Right forelimb (tissue), 1 donor: ENCODE data around the gene CD276.
"Not testable (repeated sequence)": the region's sequence is repeated elsewhere in the genome, so short reads cannot be mapped to it uniquely, and the experiment has no call there.

Experiments
- DNase-seq: peaks from one replicate; pipeline ENCODE4 v3.0.0-alpha.2; 2018

CD276 gene

DNA sequence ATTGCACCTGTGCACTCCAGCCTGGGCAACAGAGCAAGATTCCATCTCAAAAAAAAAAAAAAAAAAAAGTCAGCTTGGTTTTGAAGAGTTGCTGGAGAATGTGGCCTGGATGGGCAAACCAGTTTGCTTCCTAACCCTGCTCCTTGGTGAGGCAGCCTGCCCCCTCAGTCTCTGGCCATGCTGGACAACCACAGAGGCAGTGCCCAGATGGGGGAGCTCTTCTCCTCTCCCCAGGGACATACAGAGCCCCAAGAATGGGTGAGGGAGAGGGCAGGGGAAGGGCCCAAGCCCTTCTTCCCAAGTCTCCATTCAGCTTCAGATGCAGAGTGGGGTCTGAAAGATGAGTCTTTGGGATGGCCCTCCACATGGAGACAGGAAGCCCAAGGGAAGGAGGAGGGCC is 27.9 kb downstream of the CD276 start:
- no peak for DNase-seq

DNA sequence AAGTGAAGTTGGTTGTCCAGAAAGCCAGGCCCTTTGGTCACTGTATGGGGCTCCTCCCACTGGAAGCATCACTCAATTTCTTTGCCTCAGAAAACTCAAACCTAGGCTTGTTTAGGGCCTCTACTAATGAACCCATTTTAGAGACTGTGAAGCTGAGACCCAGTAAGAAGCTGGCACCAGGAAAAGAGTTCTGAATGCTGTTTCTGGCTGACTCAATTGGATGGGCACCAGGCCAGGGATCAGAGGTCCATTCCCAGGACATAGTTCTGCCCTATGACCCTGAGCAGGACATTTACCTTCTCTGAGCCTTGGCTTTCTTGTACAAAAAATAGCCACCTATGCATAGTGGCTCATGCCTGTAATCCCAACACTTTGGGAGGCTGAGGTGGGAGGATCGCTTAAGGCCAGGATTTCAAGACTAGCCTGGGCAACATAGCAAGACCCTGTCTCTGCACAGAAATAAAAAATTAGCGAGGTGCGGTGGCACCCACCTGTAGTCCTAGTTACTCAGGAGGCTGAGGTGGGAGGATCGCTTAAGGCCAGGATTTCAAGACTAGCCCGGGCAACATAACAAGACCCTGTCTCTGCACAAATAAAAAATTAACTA is 30.6 kb downstream of the CD276 start:
- no peak for DNase-seq

DNA sequence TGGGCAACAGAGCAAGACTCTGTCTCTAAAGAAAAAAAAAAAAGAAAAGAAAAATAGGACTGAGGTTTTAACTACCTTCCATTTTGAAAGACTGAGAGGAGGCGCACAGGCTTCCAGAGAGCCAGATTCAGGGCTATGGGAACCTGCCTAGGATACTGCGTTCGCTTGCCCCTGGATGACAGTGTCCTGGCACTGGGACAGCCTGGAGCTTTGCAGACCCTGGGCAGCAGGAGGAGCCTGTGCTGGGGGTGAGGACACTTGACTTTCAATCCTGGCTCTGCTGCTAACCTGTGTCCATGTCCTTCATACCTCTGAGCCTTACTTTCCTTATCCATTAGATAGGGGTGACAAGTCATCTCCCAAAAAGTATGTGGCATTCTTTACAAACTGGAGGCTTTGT is 31.2 kb downstream of the CD276 start:
- no peak for DNase-seq

DNA sequence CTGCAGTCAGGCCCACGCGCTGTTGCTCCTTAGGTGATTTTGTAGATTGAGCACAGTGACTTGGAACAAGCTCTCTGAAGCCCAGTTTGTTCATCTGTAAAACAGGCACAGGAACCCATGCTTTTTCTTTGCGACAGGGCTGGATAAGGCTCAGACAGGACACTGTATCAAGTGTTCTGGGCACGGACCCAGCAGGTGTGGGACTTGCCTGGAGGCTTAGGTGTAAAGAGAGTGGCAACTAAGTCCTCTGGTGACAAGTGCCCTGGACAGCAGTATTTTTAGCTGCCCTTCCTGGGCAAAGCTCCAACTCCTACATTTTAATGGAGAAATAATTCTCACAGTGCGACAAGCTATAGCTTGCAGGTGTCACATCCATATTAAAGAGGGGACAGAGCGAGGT is 32.2 kb downstream of the CD276 start:
- DNase-seq = no peak

DNA sequence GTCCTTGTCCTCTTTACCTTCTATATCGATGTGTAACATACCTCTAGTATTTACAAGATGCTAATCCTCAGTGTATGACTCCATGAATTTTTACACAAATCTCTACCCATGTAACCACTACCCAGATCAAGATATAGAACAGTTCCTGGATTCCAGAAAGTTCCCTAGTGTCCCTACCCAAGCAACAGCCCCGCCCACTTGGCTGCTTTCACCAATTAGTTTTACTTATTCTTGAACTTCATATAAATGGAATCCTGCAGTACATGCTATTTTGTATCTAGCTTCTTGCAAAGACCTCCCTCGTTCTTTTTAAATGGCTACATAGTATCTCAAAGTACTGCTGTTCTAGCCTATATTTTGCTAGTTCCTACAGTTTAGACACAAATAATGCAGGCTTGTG is 33.0 kb downstream of the CD276 start:
- DNase-seq = no peak

DNA sequence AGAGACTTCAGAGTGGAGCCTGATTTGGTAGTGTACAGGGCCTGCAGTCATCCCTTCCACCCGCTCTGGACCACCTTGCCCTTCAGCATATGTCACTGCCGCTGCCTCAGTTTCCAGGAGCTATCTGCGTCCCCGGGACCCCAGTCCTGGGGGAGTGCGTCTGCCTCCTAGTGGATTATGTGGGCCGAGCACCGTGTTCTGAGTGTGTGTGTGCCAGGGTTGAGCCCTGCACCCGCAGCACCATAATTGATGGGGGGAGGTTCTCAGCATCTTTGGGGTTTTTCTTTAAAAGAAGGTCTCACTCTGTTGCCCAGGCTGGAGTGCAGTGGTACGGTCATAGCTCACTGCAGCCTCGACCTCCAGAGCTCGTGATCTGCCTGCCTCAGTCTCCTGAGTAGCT is 33.6 kb downstream of the CD276 start:
- no peak for DNase-seq

DNA sequence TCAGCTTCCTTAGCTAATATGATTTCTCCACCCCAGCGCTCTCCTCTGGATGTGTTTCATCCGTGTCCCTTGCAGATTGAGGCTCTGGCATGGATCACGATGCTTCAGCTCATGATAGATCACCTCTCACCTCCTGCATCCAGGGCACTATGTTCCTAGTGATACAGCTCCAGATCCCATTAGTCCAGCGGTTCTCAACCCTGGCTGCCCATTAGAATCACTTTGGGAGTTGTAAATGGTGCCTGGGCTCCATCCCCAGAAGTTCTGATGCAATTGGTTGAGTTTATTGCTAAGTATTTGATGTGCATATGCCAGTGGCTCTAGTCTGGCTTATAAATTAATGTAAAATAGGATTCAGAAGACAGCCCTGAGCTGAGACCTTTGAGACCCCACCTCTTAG is 34.5 kb downstream of the CD276 start:
- no peak for DNase-seq

DNA sequence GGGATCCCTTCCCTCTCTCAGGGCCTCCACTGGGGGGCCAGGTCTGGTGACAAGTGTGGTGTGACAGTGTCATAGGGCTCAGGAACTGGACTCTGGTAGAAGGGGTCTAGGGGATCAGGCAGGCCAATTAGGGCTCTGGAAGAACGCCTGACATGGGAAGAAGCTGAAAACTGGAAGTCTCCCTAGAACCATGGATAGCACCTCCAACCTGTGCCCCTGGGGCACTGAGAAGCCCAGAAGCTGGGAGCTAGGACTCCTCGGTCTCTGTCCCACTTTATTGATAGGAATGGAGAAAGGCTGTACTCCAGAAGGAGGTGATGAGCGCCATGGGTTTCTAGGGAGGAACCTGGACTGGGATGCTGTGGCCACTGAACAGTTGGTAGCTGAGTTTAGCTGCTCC is 38.2 kb downstream of the CD276 start:
- DNase-seq = no peak

DNA sequence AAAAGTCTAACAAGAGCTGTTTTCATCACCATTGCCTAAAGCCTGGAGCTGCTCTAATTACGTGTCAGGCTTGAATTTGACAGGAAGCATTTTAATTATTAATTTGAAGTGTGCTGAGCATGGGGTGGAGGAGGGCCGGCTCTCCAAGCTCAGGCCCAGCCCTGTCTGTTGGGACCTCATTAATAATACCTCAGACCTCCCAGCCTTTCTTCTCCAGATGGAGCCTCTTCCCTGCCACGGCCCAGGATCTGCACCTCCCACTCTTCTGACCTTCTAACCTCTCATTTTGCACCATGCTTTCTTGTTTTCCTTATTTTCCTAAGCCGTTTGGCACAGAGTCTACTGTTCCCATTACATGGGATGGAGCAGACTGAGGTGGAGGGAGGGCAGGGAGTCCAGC is 39.0 kb downstream of the CD276 start:
- no peak for DNase-seq

DNA sequence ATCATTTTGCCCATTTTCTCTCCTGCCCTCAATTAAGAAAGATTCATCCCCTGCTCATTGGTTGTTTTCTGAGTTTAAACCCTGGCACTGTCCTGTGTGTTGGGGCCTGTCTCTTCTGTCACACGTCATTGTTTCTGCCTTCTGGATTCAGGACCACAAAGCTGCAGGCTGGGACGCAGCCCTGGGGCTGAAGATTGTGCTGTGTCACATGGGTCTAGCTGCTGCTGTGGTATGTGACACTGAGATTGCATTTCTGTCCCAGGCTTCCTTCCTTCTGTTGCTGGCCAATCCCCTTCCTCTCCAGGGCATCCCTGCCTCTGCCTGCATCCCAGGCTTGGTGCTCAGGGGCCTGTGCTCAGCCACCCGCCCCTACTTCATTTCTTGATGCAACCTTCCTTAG is 40.0 kb downstream of the CD276 start:
- DNase-seq = no peak

DNA sequence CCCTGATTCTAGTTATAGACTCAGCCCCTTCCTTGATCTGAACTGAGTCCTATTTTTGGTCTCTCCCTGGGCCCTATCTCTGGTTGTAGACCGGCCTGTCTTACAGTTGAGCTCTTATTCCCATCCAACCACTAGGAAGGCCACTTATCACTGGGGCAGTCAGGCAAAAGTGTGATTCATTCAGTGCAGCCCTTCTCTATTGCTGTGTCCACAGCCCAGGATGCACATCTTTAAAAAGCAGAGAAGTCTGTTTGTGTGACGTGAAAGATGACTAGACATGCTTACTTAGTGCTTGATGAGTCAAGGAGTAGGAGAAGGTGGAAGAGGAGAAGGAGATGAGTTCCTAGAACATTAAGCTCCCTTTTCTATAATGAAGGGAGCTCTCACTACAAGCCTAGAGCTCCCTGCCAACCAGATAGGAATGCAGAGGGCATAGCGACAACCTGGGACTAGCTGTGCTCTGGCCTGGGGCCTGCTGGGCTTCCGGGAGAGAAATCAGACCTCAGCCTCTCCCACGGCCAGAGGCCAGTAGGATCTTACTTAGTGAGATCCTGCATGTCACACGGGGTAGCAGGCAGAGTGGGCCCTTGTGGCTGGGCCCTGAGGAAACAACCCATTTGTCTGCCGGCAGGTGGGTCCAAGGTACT is 43.3 kb downstream of the CD276 start:
- DNase-seq = no peak

DNA sequence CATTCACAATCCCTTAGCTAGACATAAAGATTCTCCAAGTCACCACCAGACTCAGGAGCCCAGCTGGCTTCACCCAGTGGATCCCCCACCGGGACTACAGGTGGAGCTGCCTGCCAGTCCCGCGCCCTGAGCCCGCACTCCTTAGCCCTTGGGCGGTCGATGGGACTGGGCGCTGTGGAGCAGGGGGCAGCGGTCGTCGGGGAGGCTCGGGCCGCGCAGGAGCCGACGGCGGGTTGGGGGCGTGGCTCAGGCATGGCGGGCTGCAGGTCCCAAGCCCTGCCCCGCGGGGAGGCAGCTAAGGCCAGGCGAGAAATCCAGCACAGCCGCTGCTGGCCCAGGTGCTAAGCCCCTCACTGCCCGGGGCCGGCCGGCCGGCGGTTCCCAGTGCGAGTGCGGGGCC is 47.9 kb downstream of the CD276 start:
- not testable (repeated sequence) for DNase-seq

DNA sequence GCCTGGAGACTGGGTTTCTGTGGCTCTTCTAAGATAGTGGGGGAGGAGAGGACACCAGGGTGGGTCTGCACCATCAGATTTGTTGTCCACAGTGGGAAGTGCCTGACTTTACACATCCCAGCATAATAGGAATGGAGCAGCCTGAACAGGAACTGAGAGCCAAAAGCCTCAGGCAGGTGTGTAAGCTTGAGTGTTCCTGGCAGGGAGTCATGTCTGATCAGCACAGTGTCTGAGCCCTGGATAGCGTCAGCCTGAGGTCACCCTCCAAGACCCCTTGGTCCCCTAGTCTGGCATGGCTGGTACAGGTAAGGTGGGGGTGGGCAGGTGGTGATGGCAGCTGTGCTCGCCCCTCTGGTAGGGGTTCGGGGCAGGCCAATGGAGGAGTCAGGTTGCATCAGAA is 48.7 kb downstream of the CD276 start:
- DNase-seq = no peak

DNA sequence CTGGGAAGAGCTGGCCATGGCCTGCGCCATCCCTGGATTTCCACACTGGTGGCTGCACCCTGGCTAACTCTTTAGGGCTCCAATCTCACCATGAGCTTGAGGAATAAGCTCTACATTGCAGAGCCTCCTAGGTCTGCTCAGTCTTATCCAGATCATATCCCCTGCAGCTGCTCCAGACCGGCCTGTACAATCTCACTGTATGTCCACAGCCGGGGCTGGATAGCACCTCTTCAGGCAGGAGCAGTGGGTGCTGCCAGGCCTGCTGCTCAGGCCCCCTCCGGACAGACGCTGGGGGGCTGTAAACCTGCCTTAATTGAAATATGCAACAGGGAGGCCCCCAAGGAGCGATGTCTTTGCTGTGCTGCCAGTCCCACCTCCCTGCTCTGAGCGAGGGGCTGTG is 53.4 kb downstream of the CD276 start:
- no peak for DNase-seq

DNA sequence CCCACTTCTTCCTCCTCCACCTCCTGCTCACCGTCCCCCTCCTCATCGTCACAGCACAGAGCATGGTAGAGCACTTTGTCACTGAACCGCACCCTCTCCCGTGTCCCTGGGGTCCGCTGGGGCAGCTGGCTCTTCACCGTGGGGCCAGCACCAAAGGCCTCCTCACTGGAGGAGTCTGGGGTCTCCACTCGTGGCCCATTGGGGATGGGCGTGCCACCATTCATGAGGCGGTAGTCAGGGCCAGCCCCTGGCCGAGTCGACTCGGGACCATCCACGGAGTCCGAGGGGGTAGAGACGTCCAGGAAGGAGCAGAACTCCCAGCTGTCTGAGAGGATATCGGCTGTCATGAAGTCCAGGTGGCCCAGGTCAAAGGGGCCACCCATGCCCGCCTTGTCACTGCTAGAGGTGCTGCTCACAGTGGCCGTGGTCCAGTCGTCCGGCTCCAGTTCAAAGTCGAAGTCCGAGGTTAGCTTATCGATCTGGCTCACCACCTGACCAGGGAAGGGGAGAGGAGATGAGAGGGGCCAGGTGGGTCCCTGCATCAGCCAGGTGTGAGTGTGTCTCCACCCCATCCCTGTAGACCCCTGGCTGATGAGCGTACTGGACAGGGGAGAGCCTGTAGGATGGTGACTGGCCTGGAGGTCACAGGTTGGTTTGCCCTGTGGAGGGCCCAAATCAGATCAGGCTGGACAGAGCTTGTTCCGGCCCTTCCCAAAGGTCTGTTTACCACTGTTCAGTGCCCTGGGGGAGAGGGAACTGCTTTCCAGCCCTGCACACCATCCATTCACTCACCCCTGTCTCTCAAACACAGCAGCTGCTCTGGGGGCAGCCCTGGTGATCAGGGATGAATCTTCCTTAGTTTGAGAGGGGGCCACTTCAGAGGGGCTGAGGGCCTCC is 56.2 kb downstream of the CD276 start:
- DNase-seq = no peak

DNA sequence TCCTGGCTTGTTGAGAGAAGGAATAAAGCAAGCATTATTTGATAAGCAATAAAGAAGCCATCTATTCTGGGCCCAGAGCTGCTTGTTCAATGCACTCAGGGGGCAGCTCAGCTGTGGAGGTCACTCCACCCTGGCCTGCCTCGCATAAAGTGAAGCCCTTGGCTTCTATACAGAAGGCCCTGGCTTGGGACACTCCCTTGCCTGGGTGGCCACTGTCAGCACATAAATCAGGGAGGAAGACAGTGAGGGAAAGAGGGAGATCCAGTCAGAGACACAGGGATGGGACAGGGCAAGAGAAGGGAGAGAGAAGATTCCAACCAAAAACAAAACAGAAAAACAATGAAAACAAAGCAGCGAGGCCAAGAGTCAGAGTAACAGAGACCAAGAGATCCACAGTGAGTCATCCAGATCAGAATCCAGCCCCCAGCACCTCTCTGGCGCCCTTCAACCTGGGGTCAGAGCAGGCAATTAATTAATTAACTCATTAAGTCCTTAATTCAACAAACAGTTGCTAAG is 57.2 kb downstream of the CD276 start:
- DNase-seq = no peak

DNA sequence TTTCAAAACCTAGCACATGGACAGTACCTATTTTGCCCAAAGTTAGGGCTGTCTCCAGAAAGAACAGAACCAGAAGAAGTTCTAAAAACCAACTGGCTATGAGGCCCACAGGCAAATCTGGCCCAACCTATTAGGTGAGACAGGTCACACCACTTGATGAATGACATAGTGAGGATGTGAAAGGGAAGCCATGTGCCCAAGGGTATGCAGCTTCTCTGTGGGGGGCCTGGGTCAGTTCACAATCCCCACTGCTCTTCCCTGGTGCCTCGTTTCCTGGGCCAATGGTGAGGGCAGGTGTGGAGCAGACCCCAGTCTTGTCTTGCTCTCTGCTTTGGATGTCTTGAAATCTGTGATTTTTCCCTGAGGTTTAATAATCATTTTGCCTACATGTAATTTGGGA is 60.1 kb downstream of the CD276 start:
- no peak for DNase-seq

DNA sequence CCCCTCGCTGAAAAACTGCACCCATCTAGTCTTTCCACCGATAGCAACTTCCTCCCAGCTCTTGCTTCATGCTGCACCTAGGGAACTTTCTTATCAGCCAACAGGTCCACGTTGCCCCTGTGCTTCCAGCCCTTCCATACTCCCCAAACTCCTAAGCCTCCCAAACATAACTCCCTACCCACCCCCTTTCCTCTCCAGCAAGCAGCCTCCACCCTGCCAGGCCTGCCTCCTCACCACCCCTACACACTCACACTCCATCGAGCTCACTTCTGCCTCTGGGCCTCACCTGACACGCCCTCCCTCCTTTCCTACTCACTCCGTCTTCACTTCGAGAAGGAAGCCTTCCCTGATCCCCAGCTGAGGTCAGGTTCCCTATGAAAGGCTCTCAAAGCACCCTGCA is 60.9 kb downstream of the CD276 start:
- no peak for DNase-seq

DNA sequence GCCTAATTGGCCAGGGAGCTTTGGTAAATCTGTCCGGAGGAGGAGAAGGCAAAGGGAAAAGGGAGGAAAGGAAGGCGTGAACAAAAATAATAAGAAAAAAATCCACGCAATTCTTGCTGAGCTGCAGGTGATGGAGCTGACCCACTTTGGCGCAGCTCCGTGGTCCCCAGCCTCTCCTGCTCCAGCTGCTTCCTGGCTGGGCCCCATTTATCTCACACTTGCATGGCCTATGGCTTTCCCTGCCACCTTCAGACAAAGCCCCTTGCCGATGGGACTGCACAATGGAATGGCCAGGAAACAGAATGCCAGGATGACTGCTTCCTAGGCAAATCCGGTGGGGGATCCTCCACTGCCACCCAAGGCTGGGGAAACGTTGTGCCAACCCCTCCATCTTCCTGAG is 62.1 kb downstream of the CD276 start:
- no peak for DNase-seq

DNA sequence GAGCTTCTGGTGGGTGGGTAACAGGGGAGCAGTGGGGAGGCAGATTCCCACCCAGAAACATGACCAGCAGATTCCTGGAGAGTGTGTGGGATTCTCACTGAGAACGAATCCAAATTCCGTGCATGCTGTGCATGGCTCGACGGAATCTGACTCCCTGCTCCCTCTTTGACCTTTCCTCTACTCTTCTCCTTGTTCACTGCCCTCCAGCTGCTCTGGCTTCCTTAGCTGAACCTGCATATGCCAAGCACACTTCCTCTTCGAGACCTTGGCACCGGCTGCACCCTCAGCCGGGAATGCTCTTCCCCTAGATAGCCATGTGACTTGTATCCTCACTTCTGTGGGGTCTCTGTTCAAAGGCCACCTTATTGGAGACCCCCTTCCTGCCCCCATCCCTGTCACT is 62.7 kb downstream of the CD276 start:
- no peak for DNase-seq

DNA sequence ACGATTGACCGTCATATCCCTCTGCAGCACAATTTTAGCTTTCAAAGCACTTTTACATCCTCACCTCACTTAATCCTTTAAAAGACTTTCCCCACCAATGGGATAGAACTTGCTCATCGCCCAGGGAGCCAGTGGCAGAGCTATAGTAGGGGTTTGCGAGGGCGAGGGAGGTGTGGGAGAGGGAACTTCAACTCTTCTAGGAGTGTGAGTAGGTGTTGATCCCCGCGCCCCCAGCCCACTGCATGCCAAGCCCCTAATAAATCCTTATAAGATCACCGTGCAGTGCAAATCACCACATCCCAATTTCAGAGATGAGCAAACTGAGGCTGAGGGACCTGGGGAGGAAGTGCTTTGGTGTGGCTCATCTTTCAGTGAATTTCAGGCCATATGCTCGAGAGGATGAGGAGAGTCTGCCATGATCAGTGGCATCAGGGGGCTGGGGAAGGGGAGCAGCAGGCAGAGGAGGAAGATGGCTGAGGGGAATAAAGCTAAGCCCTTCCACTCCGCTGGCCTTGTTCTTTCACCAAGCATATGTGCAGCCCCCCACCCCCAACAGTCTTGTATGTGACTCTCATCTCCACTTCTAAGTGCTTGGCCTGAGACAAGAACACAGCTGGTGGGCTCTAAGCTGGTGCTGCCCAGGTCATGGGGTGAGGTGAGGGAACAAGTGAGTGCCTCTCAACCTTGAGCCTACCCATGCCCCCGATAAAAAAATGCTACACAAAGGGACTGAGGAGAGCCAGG is 63.8 kb downstream of the CD276 start:
- DNase-seq = no peak

DNA sequence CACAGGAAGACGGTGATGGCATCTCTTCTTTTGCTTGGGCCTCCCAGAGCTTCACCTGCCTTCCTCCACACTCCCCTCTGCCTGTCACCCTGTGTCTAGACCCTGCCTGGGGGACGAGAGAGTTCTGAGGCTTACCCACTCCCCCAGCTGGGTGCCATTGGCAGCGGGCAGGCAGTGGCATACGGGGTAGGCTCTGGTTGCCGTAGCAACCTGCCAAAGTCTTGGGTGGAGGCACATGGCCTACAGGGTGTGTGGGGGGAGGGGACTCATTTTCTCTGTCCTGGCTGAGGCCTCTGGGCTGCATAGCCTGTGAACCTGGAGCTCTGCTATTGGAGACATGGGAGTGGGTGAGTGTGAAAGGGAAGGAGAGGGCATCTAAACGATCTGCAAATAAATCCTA is 64.5 kb downstream of the CD276 start:
- no peak for DNase-seq

DNA sequence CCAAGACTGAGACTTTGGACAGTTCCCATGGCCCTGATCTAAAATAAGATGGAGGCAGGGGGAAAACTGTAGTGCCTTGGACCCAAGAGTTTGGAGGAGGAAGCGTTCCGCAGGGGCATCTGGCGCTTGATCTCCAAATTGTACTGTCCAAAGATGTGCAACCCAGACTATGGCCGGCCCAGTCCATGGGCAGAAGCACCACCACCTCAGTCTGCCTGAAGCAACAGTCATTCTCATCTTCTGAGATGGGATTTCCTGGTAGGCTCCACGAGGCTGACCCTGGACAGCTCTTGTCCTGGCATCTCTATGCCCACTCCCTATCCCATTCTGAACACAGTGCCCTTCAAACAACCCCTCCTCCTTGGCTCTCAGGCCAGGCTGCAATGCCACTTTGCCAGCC is 65.3 kb downstream of the CD276 start:
- DNase-seq = no peak
